Stimulated activated CD8-positive, alpha-beta memory T cell treated with anti-CD3 and anti-CD28 coated beads, Interleukin-7, amount 100 ng/mL, for 4 hours (primary cell): Measurements from ENCODE around the gene ABCB6.

Experiments used
- DNase-seq, 2 donors: peaks; one replicate each; pipeline ENCODE4 v3.0.0-alpha.2; 2020; ENCODE audit warnings: low read depth in 2 of 2

Gene ABCB6

GRCh38 chr2:219245148-219245898, 26.6 kb upstream of the ABCB6 start, which contains the start of the genes GLB1L and STK16:
GLB1L (minus strand) TSS chr2:219245444; CDS start chr2:219243573, 1,871 bp downstream.
STK16 (plus strand) TSS chr2:219245479; CDS start chr2:219246000, 521 bp downstream.
- DNase-seq, result peak; percentile 78 to 84

- DNase-seq, result no peak
Measured at GRCh38 chr2:219244789-219245147, 26.0 kb upstream of the ABCB6 start.

GRCh38 chr2:219243291-219243761, 24.6 kb upstream of the ABCB6 start:
- no peak for DNase-seq

- no peak for DNase-seq
Measured at GRCh38 chr2:219234331-219234730, 15.6 kb upstream of the ABCB6 start.

GRCh38 chr2:219230059-219230540, 11.3 kb upstream of the ABCB6 start:
- no peak for DNase-seq

- peak; percentile 97 to 98 for DNase-seq
Measured at GRCh38 chr2:219229305-219230058, 10.7 kb upstream of the ABCB6 start, which contains the start of the genes ANKZF1 and ATG9A. ANKZF1 (plus strand) TSS chr2:219229806; CDS start chr2:219230258, 452 bp downstream. ATG9A (minus strand) TSS chr2:219229636; CDS start chr2:219228024, 1,612 bp downstream.

- DNase-seq, result no peak
Measured at GRCh38 chr2:219228911-219229304, 10.2 kb upstream of the ABCB6 start.

- DNase-seq, result no peak
Measured at GRCh38 chr2:219228041-219228910, 9.5 kb upstream of the ABCB6 start.

GRCh38 chr2:219225350-219225749, 6.6 kb upstream of the ABCB6 start:
- DNase-seq, result no peak

GRCh38 chr2:219223831-219224610, 5.3 kb upstream of the ABCB6 start:
- DNase-seq, result no peak

- no peak for DNase-seq
Measured at GRCh38 chr2:219221957-219222518, 3.3 kb upstream of the ABCB6 start.

GRCh38 chr2:219220652-219221402, 2.1 kb upstream of the ABCB6 start:
- no peak for DNase-seq

GRCh38 chr2:219219784-219220532, 1.2 kb upstream of the ABCB6 start:
- DNase-seq, result no peak

- DNase-seq, result no peak
Measured at GRCh38 chr2:219218217-219218731, 484 bp downstream of the ABCB6 start.

- no peak for DNase-seq
Measured at GRCh38 chr2:219216535-219216915, 2.2 kb downstream of the ABCB6 start.

GRCh38 chr2:219215871-219216534, 2.8 kb downstream of the ABCB6 start:
- no peak for DNase-seq

GRCh38 chr2:219214786-219215185, 4.0 kb downstream of the ABCB6 start:
- DNase-seq, result no peak

GRCh38 chr2:219214141-219214540, 4.6 kb downstream of the ABCB6 start:
- no peak for DNase-seq
